Inferior parietal cortex (tissue), 1 donor: ENCODE results near the gene IFITM1.

Source experiments
- DNase-seq: peaks from one replicate; pipeline ENCODE4 v3.0.0-alpha.2; 2016; ENCODE audit errors: extremely low spot score

The IFITM1 gene

DNA sequence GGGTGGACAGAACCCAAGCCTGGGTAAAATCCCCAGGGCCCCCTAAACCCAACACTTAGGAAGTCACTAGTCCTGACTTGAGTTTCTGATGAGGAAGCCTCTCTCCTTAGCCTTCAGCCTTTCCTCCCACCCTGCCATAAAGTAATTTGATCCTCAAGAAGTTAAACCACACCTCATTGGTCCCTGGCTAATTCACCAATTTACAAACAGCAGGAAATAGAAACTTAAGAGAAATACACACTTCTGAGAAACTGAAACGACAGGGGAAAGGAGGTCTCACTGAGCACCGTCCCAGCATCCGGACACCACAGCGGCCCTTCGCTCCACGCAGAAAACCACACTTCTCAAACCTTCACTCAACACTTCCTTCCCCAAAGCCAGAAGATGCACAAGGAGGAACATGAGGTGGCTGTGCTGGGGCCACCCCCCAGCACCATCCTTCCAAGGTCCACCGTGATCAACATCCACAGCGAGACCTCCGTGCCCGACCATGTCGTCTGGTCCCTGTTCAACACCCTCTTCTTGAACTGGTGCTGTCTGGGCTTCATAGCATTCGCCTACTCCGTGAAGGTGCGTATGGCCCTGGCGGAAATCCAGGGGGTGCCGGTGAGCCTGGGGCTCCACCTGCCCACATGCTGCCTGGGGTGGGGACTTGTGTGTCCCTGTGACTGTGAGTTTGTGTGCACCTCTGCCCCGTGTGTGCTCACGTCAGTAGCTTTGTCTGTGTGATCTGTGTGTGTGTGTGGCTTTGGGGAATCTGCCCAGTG, at the start of gene IFITM1:
Gene IFITM1, plus strand, starts transcription at position 254 of the 767 bp plus-strand sequence. Its CDS starts 131 bp downstream, at position 385.
- no peak for DNase-seq

DNA sequence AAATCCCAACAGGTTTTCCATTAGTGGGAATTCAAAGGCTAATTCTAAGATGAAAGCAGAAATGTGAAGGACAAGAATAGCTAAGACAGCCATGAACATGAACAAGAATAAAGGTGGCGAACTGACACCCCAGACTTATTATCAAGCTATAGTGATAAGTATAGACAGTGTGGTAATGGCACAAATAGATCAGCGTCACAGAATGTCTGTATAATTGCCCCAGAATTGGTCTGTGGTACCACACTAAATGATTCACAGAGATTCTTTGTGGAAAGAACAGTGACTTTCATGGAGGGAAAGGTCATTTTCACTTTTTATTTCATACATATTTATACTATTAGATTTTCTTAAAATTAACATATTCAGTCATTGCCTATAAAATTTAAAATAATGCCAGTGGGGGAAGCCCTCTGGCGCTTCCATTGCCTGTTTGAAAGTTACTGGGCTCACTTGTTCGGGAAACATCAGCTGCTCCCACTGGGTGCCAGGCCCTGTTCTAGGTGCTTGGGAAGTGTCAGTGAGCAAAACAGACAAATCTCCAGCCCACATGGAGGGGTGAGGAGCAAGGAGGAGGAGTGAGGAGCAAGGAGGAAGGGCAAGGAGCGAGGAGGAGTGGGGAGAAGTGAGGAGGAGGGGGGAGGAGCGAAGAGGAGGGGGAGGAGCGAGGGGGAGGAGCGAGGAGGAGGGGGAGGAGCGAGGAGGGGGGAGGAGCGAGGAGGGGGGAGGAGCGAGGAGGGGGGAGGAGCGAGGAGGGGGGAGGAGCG, 47.0 kb upstream of the IFITM1 start:
- no peak for DNase-seq

DNA sequence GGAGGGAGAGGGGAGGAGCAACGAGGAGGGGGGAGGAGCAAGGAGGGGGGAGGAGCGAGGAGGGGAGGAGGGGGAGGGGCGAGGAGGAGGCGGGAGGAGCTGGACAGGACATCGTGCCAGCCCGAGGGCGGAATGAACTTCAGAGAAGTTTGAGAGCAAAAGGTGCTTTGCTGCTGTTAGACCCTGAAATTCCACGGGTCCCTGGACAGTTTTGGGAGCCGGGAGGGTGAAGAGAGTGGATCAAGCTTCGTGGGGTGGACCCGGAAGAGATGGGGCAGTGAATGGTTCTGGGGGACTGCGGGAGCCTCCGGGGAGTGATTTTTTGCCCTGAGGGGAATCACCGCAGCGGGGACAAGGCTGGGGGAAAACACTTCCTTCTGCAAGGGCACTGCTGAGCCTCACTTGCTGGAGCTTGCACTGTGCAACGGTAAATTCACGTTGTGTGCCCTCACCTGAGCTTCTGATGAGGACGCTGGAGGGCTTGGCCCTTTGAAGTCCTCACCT, 46.3 kb upstream of the IFITM1 start:
- no peak for DNase-seq

DNA sequence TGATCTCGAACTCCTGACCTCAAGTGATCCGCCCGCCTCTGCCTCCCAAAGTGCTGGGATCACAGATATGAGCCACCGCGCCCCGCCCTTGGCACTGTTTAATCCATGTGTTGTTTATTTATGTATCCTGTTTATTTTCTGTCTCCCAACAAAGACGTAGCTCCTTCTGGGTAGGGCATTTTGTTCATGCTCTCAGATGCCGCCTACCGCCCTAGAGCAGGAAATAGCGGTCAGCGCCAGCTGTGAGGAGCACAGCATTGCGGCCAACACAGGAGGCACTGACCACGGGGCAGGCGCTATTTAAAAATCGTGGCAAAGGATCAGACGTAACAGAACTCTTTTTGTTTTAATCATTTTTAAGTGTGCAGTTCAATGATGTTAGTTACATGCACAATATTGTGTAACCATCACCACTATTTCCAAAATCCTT, 45.1 kb upstream of the IFITM1 start:
- peak; percentile 23 for DNase-seq

DNA sequence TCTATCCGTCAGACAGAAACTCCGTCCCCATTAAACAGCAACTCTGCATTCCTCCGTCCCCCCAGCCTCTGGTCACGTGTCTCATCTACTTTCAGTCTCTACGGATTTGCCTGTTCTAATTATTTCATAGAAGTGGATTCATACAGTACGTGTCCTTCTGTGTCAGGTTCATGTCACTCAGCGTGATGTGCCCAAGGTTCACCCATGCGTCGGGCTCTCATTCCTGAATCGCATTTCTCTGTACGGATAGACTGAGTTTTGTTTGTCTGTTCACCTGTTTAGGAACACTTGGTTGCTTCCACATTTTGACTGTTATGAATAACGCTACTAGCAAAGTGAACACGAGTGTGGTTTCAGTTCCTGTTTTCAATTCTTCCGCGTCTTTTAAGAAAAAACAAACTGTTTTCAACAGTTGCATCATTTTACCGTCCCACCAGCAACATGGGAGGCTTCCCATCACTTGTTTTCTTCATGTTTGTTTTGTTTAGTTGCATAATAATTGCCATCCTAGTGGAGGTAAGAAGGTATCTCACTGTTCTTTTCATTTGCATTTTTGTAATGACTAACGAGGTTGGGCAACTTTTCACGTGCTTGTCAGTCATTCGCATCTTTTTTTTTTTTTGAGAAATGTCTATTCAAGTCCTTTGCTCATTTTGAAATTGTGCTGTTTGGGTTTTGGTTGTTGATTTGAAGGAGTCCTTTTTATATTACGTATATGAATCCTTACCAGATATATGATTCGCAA, 44.5 kb upstream of the IFITM1 start:
- DNase-seq: peak; percentile 33

DNA sequence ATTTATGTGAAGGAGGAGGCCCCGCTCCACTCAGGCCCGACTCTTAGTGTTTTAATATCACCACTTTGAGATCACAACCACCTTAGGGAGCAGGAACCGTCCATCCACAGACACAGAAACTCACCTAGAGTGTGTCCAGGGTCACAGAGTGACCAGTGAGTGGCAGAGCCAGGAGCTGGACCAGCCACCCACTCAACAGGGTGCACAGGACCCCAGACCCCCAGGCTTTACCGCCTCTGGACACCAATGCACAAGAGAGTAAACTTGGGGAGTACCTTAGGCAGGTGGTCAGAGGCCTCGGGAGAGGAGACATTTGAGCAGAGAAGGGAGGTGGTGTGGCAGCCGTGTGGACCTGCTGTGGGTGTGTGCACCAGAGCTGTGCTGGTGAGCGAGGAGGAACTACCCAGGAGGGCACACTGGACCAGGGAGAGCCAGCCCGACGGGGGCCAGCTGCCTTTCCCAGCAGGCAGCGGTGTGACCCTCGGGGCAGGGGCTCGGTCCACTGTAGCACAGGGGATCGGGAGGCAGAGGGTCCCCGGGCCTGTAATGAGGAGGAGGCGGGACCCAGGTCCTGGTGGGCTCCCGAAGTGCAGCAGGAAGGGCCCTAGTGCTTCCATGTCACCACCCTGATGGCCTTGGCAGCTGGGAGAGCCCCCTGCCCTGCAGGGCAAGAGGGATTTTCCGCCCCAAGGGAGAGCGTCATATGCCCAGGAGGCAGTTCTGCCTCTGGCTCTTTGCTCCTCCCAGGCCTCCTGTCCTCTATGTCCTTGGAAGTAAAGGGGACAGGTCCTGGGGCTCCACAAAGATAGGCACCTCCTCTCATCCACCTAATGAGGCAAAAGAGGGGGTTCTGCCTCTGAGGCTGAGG, 43.2 kb upstream of the IFITM1 start:
- DNase-seq: no peak

DNA sequence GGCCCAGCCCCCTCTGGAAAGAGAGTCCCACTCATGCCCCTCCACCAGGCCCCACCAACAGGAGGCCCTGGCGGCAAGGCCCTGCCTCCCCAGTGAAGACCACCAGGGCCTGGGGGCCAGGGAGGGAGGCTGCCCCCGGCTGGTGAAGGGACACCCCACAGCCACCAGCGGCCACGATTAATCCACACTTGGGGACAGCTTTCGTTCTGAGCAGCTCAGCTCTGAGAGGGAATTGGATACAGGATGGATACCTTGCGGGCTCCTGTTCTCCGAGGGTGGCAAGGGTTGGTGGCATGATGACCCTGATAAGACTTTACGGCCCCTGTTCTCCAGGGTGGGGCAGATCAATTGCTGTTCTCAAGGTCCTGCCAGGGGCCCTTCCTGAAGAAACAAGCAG, 42.5 kb upstream of the IFITM1 start:
- no peak for DNase-seq

DNA sequence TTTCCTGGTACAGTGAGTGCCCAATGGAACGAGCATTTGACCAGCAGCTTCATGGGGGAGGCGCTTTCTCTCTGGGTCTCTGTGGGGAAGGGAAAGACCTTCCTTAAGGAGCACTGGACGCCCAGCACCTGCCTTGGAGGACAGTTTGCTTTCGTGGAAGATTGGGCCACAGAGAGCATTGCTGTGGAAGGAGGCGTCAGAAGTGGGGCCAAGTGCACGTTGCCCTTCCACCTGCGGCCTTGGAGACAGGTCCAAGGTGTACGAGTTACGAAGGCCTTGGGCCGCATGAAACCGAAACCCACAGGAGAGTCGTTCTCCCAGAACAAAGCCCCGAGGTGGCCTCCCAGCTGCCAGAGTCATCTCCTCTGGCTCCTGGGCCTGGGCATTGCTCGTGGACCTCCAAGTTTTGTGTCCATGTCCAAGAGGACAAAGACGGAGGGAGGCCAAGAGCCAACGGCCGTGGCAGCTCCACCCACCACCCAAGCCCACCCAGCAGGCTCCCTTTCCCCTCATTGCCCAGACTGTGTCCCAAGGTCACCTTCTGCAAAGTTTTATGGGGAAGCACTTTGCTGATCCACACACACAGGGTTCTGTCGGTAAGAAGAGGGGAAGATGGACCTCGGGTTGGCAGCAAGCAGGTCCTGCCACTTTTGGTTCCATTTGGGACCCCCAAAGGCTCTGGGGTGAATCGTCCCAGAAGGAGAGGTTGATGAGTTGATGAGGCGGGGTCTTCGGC, 41.5 kb upstream of the IFITM1 start:
- no peak for DNase-seq

DNA sequence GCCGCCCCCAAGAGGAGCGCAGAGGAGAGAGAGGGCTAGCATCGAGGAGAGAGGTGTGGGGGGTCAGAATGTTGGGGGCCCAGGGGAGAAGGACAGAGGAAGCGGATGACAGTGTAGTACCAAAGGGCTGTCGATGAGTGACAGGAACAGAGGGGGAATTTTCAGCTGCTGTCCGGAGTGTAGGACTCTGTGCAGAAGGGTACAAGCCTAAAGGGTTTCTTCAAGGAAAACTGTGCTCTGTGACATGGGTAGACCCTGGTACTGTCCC, 41.0 kb upstream of the IFITM1 start:
- no peak for DNase-seq

DNA sequence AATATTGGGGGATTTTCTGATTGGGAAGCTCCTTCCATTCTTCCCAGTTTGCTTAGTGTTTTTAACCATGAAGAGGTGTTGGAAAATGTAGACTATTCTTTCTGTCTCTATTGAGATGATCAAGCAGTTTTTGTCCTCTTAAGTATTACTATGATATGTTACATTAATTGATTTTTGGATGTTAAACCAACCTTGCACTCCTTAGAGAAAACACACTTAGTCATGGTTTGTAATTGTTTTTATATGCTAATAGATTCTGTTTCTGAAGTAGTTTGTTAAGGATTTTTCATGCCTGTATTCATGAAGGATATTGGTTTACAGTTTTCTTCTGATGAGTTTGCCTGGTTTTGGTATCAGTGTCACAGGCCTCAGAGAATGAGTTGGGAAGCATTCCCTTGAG, 37.6 kb upstream of the IFITM1 start:
- DNase-seq: no peak

DNA sequence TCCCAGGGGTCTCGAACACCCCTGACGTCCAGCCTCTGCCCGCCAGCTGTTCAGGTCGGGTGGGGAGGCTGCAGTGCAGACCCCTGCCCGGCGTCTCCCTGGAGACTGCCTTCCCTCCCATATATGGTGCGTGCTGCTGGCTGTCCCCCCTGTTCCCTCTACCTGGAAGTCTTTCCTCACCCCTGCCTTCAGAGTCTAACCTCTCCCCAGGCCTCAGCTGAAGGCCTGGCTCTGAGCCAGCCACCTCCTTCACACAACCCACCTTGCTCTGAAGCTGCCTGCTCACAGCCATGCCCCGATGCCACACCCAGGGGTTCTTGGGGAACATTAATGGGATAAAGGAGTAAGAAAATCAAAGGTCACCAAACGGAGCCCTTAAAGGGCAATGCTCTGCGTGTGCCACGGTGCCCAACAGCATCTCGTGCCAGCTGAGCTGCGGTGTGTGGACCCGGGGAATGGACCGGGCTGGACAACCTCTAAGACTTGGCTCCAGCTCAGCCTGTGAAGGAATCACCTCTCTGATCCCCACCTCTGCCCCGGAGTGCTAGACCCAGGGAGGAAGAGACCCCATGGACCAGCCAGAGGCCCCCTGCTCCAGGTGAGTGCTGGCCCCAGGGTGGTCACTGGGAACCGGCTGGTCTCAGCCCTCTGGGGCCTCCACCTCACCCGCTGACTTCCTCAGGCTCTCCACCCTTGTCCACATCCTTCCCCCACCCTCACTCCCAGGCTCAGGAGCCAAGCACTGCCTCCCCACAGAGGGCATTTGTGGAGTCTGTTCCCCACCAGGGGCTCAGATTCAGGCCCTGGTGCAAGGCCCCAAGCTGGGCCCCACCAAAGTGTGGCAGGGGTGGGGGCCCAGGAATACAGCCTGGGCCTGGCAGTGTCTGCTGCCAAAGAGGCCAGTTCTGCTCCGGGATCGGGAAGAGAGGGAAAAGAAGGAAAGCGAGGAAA, 35.6 kb upstream of the IFITM1 start, which contains the start of gene NLRP6:
Gene NLRP6, plus strand, starts transcription at position 407 of the 951 bp plus-strand sequence. Its CDS starts 163 bp downstream, at position 570.
- DNase-seq: no peak

DNA sequence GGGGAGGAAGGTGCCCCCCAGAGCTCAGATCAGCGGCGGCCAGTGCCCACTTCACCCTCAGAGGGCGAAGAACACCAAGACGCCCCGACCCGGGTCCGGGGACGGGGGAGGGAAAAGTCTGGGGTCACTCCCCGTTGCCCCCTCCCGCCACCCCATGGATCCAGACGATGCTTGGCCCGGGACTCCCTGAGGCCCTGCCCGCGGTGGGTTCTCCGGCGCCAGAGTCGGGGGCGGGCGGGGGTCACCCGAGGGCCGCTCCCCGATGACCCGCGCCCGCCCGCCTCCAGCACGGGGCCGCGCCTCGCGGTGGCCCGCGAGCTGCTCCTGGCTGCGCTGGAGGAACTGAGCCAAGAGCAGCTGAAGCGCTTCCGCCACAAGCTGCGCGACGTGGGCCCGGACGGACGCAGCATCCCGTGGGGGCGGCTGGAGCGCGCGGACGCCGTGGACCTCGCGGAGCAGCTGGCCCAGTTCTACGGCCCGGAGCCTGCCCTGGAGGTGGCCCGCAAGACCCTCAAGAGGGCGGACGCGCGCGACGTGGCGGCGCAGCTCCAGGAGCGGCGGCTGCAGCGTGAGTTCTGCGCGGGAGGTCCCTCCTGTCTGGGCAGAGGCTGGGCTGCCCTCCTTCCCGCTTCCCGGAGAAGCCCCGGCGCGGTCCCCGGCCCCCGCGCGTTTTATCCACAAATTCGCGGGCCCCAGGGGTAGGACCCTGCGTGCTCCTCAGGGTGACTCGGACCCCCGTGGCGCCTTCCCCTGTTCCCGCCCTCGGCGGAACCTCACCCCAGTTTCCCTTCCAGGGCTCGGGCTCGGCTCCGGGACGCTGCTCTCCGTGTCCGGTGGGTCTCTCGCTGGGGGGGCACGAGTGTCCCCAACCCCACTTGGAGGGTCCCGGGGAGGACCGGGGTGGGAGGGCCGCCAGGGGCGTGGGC, 34.5 kb upstream of the IFITM1 start:
- DNase-seq: no peak

DNA sequence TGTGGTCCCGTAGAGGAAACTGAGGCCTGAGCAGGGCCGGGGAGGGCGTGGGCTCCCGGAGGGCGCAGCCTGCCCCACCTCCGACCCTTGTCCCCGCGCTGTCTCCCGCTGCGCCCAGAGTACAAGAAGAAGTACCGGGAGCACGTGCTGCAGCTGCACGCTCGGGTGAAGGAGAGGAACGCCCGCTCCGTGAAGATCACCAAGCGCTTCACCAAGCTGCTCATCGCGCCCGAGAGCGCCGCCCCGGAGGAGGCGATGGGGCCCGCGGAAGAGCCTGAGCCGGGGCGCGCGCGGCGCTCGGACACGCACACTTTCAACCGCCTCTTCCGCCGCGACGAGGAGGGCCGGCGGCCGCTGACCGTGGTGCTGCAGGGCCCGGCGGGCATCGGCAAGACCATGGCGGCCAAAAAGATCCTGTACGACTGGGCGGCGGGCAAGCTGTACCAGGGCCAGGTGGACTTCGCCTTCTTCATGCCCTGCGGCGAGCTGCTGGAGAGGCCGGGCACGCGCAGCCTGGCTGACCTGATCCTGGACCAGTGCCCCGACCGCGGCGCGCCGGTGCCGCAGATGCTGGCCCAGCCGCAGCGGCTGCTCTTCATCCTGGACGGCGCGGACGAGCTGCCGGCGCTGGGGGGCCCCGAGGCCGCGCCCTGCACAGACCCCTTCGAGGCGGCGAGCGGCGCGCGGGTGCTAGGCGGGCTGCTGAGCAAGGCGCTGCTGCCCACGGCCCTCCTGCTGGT, 33.7 kb upstream of the IFITM1 start:
- DNase-seq: no peak

DNA sequence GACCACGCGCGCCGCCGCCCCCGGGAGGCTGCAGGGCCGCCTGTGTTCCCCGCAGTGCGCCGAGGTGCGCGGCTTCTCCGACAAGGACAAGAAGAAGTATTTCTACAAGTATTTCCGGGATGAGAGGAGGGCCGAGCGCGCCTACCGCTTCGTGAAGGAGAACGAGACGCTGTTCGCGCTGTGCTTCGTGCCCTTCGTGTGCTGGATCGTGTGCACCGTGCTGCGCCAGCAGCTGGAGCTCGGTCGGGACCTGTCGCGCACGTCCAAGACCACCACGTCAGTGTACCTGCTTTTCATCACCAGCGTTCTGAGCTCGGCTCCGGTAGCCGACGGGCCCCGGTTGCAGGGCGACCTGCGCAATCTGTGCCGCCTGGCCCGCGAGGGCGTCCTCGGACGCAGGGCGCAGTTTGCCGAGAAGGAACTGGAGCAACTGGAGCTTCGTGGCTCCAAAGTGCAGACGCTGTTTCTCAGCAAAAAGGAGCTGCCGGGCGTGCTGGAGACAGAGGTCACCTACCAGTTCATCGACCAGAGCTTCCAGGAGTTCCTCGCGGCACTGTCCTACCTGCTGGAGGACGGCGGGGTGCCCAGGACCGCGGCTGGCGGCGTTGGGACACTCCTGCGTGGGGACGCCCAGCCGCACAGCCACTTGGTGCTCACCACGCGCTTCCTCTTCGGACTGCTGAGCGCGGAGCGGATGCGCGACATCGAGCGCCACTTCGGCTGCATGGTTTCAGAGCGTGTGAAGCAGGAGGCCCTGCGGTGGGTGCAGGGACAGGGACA, 32.9 kb upstream of the IFITM1 start:
- no peak for DNase-seq

DNA sequence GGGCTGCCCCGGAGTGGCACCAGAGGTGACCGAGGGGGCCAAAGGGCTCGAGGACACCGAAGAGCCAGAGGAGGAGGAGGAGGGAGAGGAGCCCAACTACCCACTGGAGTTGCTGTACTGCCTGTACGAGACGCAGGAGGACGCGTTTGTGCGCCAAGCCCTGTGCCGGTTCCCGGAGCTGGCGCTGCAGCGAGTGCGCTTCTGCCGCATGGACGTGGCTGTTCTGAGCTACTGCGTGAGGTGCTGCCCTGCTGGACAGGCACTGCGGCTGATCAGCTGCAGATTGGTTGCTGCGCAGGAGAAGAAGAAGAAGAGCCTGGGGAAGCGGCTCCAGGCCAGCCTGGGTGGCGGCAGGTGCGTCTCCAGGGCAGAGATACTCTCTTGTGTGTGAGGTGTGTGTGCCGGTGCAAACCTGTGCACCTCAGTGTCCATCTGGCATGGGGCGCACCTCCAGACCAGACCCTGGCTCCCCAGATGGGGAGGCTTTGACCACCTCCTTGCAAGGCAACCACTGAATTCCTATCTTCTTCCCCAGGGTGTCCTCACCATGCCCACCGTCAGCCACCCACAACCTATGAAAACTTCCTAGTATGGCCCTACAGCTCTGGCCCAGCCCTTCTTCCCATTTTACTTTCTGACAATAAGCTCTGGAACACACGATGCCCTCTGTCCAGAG, 32.2 kb upstream of the IFITM1 start:
- DNase-seq: no peak

DNA sequence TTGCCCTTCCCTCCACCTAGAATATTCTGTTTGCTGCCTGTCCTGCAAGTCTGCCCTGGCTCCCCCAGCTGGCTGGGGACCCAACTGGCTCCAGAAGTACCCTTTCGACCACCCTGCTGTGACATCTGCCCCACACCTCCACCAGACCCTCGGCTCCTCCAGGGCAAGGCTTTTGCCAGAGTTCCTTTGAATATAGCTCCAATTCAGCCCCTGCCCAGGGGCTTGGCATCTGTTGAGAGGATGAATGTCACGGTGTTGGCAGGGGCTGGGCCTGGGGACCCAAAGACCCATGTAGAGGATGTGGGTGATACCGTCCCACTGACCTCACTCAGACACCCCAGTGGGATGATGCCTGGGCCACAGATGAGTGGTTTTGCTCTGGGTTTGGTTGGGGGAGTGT, 31.7 kb upstream of the IFITM1 start:
- no peak for DNase-seq
